Kidney epithelial cell (primary cell): ENCODE measurements around the gene AMOTL2. TPM values are rescaled to one million over a fixed set of nuclear protein-coding genes. Genes with fewer than 3 reads are reported as not detected.

Source experiments
- DNase-seq: peaks from one replicate; pipeline ENCODE4 v3.0.0-alpha.2; 2010; ENCODE audit warnings: low read depth
- H3K27me3 ChIP-seq: 2 replicates; pipeline ENCODE4 v1.6.0; 2011; ENCODE audit warnings: low read length; ENCODE audit not compliant: control insufficient read depth, insufficient read depth
- H3K36me3 ChIP-seq: 2 replicates; pipeline ENCODE4 v1.5.1; 2011; ENCODE audit warnings: low read length; ENCODE audit not compliant: control insufficient read depth, insufficient read depth
- H3K4me3 ChIP-seq: 2 replicates; pipeline ENCODE4 v1.5.1; 2011; ENCODE audit warnings: low read depth, mild to moderate bottlenecking, control low read depth, low read length
- total RNA-seq: library from RNA; depleted of rRNA; stranded (reverse); fragments of >200 nt; gene quantifications from 2 replicates; pipeline ENCODE4 v1.2.3, GENCODE V29; 2015
- TF ChIP-seq, protein P1 (sequence below): IDR thresholded peaks from 2 replicates; pipeline ENCODE4 v1.5.1; 2011; ENCODE audit warnings: mild to moderate bottlenecking, moderate library complexity, low read length, control low read depth, inconsistent platforms; ENCODE audit not compliant: insufficient read depth, poor library complexity, severe bottlenecking

AMOTL2 gene
- total RNA-seq, 1 donor from 2014 or later, result 191 TPM

DNA sequence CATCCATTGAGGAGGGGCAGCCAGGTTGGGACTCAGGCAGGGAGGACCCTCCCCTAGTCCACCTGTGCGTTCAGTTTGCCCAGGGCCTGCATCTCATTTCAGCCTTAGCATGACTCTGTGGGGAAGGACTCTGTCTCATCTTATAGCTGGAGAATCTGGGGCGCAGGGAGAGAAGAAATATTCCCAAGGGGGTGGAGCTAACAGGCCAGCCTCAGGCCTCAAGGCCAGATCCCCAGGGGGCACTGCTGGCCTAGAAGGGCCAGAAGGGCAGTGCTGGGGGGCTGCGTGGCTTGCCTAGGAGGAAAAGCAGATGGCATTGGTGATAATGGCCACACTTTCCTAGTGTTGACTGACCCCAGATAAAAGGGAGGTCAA is 10.9 kb downstream of the AMOTL2 start:
- Histone ChIP-seq H3K27me3 (no peaks in the 10 kb centered on the region), H3K36me3 (peaks cover 27% of the 10 kb centered on the region), H3K4me3 (no peak overlapping the region)
- DNase-seq, result no peak
- TF ChIP-seq, protein P1, sequence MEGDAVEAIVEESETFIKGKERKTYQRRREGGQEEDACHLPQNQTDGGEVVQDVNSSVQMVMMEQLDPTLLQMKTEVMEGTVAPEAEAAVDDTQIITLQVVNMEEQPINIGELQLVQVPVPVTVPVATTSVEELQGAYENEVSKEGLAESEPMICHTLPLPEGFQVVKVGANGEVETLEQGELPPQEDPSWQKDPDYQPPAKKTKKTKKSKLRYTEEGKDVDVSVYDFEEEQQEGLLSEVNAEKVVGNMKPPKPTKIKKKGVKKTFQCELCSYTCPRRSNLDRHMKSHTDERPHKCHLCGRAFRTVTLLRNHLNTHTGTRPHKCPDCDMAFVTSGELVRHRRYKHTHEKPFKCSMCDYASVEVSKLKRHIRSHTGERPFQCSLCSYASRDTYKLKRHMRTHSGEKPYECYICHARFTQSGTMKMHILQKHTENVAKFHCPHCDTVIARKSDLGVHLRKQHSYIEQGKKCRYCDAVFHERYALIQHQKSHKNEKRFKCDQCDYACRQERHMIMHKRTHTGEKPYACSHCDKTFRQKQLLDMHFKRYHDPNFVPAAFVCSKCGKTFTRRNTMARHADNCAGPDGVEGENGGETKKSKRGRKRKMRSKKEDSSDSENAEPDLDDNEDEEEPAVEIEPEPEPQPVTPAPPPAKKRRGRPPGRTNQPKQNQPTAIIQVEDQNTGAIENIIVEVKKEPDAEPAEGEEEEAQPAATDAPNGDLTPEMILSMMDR, result no peak

DNA sequence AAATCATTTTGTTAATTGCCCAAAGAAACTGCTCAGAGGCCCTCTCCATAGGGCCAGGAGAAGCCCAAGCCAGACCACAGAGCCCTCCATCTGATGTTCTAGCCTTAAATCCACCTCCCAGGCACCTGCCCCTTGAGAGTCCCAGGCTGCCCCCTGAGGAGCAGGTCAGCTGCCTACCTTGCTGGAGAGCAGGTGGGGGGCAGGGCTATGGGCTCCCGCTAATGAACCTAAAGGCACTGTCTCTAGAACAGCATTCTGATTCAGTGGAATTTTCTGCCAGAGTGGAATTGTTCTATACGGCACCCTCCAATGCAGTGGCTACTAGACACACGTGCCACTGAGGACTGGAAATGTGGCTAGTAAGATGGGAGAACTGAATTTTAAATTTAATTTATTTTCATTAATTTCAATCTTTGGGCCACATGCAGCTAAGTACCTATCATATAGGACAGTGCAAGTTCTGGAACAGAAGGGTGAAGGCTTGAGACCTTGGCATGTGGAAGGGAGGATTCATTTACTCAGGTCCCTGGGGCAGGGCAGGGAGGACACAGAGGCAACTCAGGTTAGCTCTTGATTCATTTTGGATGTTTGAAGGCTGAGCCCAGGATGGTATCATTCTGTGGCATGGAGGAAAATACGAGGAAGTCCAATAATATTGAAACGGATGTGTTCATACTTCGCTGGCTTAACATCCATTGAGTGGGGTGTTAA is 11.4 kb downstream of the AMOTL2 start:
- H3K4me3 ChIP-seq, result no peak overlapping the region
- no peak for DNase-seq
- H3K36me3 ChIP-seq, result peaks cover 26% of the 10 kb centered on the region
- no peaks in the 10 kb centered on the region for H3K27me3 ChIP-seq
- TF ChIP-seq, protein P1, result no peak

DNA sequence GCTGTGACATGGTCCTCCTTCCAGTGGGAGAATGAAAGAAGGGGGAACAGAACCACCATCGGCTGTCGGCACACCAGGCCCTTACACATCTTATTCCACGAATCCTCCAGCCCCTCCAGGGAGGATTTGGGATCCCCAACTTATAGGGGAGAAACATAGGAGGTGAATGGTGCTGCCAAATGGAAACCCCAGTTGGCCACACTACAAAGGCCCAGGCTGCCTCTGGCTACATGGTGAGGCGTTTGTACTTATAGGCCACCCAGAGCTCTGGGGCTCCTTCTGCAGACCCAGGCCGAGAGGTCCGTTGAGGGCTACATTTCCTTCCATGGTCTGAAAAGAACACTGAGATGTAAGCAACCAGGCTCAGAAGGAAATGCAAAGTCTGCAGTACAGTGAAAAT is 12.0 kb downstream of the AMOTL2 start:
- peaks cover 28% of the 10 kb centered on the region for H3K36me3 ChIP-seq
- no peak for DNase-seq
- no peaks in the 10 kb centered on the region for H3K27me3 ChIP-seq
- H3K4me3 ChIP-seq, result no peak overlapping the region
- TF ChIP-seq, protein P1, result no peak

DNA sequence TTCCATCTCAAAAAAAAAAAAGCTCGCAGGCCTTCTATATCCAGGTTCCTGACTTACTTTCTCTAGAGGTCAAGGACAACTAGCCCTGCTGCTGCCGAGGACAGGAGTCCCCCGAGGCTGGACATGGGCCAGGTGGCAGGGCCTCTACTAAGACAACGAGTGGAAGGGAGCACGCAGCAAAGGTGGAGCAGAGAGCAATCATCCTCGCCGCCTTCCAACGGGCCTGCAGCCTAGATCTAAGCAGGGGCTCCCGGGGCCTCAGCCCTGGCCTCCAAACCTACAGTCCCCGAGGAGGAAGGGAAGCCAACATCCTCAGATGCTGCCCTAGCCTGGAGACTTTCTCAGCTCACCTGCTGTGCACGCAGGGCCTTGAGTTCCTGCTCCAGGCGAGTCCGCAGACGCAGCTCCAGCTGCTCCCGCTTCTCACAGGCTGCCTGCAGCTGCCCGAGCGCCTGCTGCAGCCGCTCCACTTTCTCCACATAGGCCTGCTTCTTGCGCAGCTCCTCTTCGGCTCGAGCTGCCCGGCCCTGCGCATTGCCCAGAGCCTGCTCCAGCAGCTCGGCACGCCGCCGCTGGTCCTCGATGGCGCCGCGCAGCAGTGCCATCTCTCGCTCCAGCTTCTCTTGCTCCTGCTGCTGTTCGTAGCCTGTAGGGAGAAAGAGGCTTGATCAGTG is 12.9 kb downstream of the AMOTL2 start:
- Histone ChIP-seq H3K4me3 (no peak overlapping the region), H3K36me3 (peaks cover 24% of the 10 kb centered on the region), H3K27me3 (no peaks in the 10 kb centered on the region)
- TF ChIP-seq, protein P1, result no peak
- DNase-seq, result no peak

DNA sequence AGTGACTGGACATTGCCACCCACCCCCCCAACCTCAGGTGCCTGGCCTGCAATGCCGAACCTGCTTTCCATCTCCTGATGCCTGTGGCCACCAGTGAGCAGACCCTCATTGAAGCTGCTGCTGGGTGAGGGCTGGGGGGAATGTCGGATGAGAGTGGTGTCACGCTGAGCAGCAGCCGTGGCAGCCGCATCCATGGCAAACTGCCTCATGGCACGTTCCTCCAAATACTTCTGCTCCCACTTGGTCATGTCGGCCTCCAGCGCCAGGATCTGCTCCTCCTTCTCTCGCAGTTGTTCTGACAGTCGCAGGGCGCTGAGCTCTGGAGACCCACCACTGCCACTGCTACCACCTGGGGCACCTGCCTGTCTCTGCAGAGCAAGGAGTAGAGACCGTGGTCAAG is 14.2 kb downstream of the AMOTL2 start:
- no peak for DNase-seq
- peaks cover 21% of the 10 kb centered on the region for H3K36me3 ChIP-seq
- no peaks in the 10 kb centered on the region for H3K27me3 ChIP-seq
- H3K4me3 ChIP-seq, result no peak overlapping the region
- TF ChIP-seq, protein P1, result no peak
